Fibroblast of the aortic adventitia (primary cell): ENCODE data around the gene KLHDC7A. TPM values are rescaled to one million over a fixed set of nuclear protein-coding genes. Genes with fewer than 3 reads are reported as not detected.

Source experiments
- DNase-seq: peaks from one replicate; pipeline ENCODE4 v3.0.0-alpha.2; 2010; ENCODE audit warnings: low read depth
- H3K4me3 ChIP-seq: 2 replicates; pipeline ENCODE4 v1.5.1; 2011; ENCODE audit warnings: low read depth, mild to moderate bottlenecking, control low read depth, low read length, moderate library complexity
- CTCF ChIP-seq: IDR thresholded peaks from 2 replicates; pipeline ENCODE4 v1.5.1; 2011; ENCODE audit warnings: mild to moderate bottlenecking, low read length, control low read depth, inconsistent platforms; ENCODE audit not compliant: insufficient read depth
- total RNA-seq: library from RNA; depleted of rRNA; stranded (reverse); fragments of >200 nt; gene quantifications from 2 replicates; pipeline ENCODE4 v1.2.3, GENCODE V29; 2012; ENCODE audit warnings: low replicate concordance

KLHDC7A gene
- total RNA-seq, 1 donor: not detected

DNA sequence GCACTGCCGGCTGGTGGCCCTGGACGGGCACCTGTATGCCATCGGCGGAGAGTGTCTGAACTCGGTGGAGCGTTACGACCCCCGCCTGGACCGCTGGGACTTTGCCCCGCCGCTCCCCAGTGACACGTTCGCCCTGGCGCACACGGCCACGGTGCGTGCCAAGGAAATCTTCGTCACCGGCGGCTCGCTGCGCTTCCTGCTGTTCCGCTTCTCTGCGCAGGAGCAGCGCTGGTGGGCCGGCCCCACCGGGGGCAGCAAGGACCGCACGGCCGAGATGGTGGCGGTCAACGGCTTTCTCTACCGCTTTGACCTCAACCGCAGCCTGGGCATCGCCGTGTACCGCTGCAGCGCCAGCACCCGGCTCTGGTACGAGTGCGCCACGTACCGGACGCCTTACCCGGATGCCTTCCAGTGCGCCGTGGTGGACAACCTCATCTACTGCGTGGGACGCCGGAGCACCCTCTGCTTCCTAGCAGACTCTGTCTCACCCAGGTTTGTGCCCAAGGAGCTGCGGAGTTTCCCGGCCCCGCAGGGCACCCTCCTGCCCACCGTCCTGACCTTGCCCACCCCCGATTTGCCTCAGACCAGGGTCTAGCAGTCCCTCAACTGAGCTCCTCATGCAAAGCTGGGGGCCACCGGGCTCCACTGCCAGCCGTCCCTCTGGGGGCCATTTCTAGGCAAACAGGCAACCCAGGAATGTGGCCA is 2.1 kb downstream of the KLHDC7A start:
- no peak for DNase-seq
- no peak for TF ChIP-seq CTCF
- H3K4me3 ChIP-seq: no peak overlapping the region

GRCh38 chr1:18484276-18484675 is 3.5 kb downstream of the KLHDC7A start:
- no peak overlapping the region for H3K4me3 ChIP-seq
- TF ChIP-seq CTCF: no peak
- no peak for DNase-seq

DNA sequence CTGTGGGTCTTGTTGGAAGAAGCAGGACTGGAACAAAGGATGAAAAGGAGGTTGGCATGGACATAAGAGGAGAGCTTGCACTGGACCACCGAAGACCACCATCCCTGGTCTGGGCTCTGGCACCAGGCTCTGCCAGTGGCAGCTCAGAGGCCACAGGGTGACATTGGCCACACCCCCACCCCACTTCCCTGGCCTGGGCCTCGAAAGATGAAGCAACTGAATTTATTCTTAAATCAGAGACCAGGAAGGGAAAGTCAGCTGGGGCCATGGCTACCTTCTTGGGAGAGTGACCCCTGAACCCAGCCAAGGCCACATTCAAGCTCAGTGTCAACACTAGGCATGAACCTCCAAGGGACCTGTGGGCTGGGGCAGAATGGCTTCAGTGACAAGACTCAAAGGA is 4.0 kb downstream of the KLHDC7A start:
- H3K4me3 ChIP-seq: no peak overlapping the region
- no peak for TF ChIP-seq CTCF
- DNase-seq: no peak

DNA sequence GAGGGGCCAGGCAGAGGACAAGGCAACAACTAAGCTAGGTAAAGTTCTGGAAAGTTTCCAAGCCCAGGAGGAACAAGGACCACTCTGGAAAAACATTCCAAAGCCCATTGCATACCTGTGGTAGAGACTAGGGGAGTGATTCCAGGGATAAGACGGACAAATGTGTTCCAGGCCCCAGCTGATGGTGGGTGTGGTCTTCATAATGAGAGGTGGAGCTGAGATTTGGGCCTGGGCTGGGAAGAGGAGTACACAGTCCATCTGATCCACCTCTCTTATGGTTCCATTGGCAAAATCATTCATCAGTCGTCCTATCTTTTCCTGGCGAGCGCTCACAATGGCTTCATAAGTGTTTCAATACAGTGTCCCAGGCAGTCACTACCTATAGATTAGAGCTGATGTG is 4.5 kb downstream of the KLHDC7A start:
- no peak for DNase-seq
- TF ChIP-seq CTCF: no peak
- no peak overlapping the region for H3K4me3 ChIP-seq

DNA sequence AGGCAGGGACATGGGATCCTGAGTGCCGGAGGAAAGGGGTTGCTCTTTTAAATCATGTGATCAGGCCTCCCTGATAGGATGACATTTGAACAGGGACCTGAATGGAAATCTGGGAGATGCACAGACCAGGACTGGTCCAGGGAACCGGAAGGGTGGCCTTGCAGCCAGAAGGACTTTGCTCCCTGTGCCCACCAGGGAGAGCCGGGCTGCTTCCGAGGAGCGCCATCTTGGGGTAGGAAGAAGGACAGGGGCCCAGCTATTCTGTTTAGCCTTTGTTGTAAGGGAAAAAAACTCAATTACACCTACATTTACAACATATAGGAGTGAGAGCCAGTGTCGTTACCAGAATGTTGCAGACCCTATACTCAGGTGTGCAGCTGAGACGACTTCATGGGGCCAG is 5.5 kb downstream of the KLHDC7A start:
- TF ChIP-seq CTCF: no peak
- no peak overlapping the region for H3K4me3 ChIP-seq
- no peak for DNase-seq

GRCh38 chr1:18489417-18490143 is 8.8 kb downstream of the KLHDC7A start:
- no peak for TF ChIP-seq CTCF
- no peak for DNase-seq
- no peak overlapping the region for H3K4me3 ChIP-seq

DNA sequence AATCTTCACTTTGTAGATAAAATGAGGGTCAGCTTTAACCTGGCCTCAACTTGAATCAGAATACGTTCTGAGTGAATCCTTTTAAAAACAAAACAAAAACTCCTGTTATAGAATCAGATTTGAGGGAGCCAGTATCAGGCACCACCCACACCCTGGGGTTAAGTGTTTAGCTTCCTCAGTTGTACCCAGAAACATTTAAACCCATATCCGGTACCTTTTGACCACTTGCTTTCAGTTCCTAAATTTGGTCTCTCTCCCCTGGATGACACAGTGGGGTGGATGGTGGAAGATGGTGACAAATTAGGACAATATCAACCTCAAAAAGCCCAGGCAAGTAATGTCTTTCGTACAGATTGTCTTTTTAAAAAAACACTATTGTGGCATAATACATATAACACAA is 10.4 kb downstream of the KLHDC7A start:
- H3K4me3 ChIP-seq: no peak overlapping the region
- no peak for TF ChIP-seq CTCF
- DNase-seq: no peak
